Activated CD8-positive, alpha-beta memory T cell treated with anti-CD3 and anti-CD28 coated beads, Interleukin-2, amount 10 ng/mL, durations not matched to agents 7 days and 5 days (primary cell): ENCODE results near the gene FAM32A. TPM values are rescaled to one million over a fixed set of nuclear protein-coding genes. Genes with fewer than 3 reads are reported as not detected.

Source experiments
- ATAC-seq: fragments of 150-1000 bp; cut with Tn5 transposase; one replicate; pipeline ENCODE4 v1.10.0; 2021; ENCODE audit warnings: moderate library complexity
- CTCF ChIA-PET: fragments of 350-600 bp; sonication (Branson Sonifier 250); formaldehyde crosslinking; loops from one replicate; lab custom pipeline; 2021; ENCODE audit warnings: antibody characterized with exemption; lab: Charles Lee
- DNase-seq: peaks from one replicate; pipeline ENCODE4 v3.0.0-alpha.2; 2020
- H3K27ac Mint-ChIP-seq: one replicate; pipeline ENCODE4 v1.8.0; 2021; ENCODE audit warnings: mild to moderate bottlenecking, mixed read lengths
- H3K27me3 Mint-ChIP-seq: one replicate; pipeline ENCODE4 v1.8.0; 2021; ENCODE audit warnings: mixed read lengths
- H3K36me3 Mint-ChIP-seq: one replicate; pipeline ENCODE4 v1.8.0; 2021; ENCODE audit warnings: mild to moderate bottlenecking, mixed read lengths
- H3K4me1 Mint-ChIP-seq: one replicate; pipeline ENCODE4 v1.8.0; 2021; ENCODE audit warnings: mixed read lengths
- H3K4me3 Mint-ChIP-seq: one replicate; pipeline ENCODE4 v1.8.0; 2021; ENCODE audit warnings: mild to moderate bottlenecking, moderate library complexity, mixed read lengths
- H3K9me3 Mint-ChIP-seq: one replicate; pipeline ENCODE4 v1.8.0; 2022; ENCODE audit warnings: low read depth, mixed read lengths
- total RNA-seq, 2 experiments: library from RNA; stranded (reverse); gene quantifications; one replicate each; pipeline ENCODE4 v1.2.3, GENCODE V29; 2021

The FAM32A gene
- total RNA-seq, 2 experiments from 2014 or later = 64.6 to 72.0 TPM

DNA sequence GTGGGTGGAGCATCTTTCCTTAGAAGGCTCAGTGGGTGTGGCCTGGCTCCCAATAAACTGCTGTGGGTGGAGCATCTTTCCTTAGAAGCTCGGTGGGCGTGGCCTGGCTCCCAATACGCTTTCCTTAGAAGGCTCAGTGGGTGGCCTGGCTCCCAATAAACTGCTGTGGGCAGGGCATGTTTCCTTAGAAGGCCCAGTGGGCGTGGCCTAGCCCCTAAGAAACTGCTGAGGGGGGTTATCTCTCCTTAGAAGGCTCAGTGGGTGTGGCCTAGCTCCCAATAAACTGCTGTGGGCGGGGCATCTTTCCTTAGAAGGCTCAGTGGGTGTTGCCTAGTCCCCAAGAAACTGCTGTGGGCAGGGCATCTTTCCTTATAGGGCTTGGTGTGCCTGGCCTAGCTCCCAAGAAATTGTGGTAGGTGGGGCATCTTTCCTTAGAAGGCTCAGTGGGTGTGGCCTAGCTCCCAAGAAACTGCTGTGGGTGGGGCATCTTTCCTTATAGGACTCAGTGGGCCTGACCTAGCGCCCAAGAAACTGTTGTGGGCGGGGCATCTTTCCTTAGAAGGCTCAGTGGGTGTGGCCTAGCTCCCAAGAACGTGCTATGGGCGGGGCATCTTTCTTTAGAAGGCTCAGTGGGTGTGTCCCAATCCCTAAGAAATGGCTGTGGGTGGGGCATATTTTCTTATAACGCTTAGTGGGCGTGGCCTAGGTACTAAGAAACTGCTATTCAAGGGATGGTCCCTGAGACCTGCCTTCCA lies 31.5 kb upstream of the FAM32A start:
- peak; percentile 66 for DNase-seq
- Mint-ChIP-seq H3K27me3 (no peaks in the 10 kb centered on the region), H3K36me3 (peaks cover 84% of the 10 kb centered on the region), H3K27ac (peak overlapping the region; percentile 32), H3K4me3 (no peak overlapping the region), H3K9me3 (no peaks in the 10 kb centered on the region), H3K4me1 (peaks cover 61% of the 10 kb centered on the region)
- ATAC-seq = peak; percentile 40
- CTCF ChIA-PET = interaction anchor here (0.6 to 1.6 kb wide), 7 partner anchors 10 to 112 kb away, joined by 3 to 6 read pairs (median 4); partner anchors contain the start of genes FAM32A, HSH2D and TPM4

DNA sequence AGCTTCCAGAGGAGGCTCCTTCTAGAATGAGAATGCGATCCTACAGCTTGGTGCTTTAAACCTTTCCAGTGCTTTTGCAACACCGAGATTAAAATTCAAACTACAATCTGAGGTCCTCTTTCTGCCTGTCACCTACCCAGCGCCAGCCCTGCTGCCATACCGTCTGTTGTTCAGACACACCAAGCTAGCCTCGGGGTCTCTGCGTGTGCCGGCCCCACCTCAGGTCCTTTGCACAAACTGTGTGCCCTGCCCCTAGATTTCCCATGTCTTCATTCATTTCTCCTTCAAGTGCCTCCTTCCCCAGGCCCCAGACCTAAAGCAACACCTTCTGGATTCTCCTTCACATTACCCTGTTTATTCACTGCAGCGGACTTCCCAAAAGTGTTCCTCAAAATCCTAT lies 30.7 kb upstream of the FAM32A start:
- Mint-ChIP-seq H3K4me3 (no peak overlapping the region), H3K4me1 (peaks cover 54% of the 10 kb centered on the region), H3K9me3 (no peaks in the 10 kb centered on the region), H3K27me3 (no peaks in the 10 kb centered on the region), H3K36me3 (peaks cover 76% of the 10 kb centered on the region), H3K27ac (peak overlapping the region; percentile 5)
- no peak for ATAC-seq
- CTCF ChIA-PET = interaction anchor here (1.0 to 1.4 kb wide), 2 partner anchors 11 to 44 kb away, joined by 3 to 4 read pairs; partner anchors contain the start of gene HSH2D
- DNase-seq = no peak

DNA sequence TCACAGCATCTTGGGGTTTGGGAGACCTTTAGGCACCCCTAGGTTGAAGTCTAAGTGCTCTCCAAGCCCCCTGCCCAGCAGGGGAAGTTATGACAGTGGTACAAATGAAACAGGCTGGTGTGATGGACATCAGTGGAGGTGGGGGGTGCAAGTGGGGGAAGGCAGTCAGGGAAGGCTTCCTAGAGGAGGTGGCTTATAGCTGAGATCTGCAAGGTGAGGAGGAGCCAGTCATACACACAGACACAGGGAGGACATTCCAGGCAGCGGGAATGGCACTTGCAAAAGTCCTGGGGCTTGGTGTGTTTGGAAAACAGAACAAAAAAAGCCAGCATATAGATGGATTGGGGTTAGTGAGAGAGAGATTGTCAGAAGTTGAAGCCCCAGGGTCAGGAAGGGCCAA lies 30.1 kb upstream of the FAM32A start:
- Mint-ChIP-seq H3K4me3 (no peak overlapping the region), H3K4me1 (peaks cover 51% of the 10 kb centered on the region)

DNA sequence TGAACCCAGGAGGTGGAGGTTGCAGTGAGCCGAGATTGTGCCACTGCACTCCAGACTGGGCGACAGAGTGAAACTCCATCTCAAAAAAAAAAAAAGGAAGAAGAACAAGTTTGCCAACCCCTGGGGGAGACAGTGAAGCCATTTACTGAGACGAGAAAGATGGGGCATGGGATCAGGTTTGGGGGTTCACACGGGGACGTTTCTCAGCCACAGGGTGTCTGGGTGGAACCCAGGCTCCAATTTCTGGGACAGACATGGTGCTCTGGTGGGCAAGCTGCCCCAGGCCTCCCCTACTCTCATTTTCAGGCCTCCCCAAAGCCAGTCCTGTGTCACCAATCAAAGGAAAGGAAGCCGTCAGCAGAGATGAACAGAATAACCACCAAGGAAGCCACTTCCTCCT lies 28.3 kb upstream of the FAM32A start:
- no peak overlapping the region for H3K4me3 Mint-ChIP-seq
- no peak overlapping the region for H3K27ac Mint-ChIP-seq

More for the DNA sequence above, 30.1 kb upstream of the FAM32A start:
- CTCF ChIA-PET = interaction anchor here (1.0 to 1.2 kb wide), 2 partner anchors 11 to 43 kb away, joined by 3 read pairs; partner anchors contain the start of genes AP1M1 and HSH2D
- H3K36me3 Mint-ChIP-seq = peaks cover 72% of the 10 kb centered on the region
- H3K27me3 Mint-ChIP-seq = no peaks in the 10 kb centered on the region
- H3K9me3 Mint-ChIP-seq = no peaks in the 10 kb centered on the region
- peak overlapping the region; percentile 42 for H3K27ac Mint-ChIP-seq
- no peak for DNase-seq
- ATAC-seq = no peak

DNA sequence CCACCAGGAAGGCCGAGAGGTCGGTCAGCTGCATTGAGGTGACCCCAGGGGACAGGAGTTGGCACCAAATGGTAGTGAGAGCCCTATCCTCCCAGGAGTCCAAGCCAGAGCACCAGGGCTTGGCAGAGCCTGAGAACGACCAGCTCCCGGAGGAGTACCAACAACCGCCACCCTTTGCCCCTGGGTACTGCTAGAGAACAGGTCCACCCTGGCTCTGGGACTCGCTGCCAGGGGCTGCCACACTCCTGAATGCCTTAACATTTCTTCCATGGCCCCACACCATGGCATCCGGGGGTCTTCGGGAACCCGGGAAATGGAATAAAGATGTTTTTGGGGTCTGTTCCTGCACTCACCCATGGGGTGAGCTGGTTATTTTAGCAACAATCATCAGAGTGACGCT lies 27.6 kb upstream of the FAM32A start:
- CTCF ChIA-PET = no interaction called here
- Mint-ChIP-seq H3K4me1 (peaks cover 58% of the 10 kb centered on the region), H3K9me3 (no peaks in the 10 kb centered on the region), H3K36me3 (peaks cover 57% of the 10 kb centered on the region), H3K27me3 (no peaks in the 10 kb centered on the region), H3K27ac (no peak overlapping the region), H3K4me3 (no peak overlapping the region)
- ATAC-seq (no peak), DNase-seq (no peak)

More for the DNA sequence above, 28.3 kb upstream of the FAM32A start:
- ATAC-seq (no peak), DNase-seq (no peak)
- no peaks in the 10 kb centered on the region for H3K9me3 Mint-ChIP-seq
- H3K27me3 Mint-ChIP-seq = no peaks in the 10 kb centered on the region
- H3K36me3 Mint-ChIP-seq = peaks cover 61% of the 10 kb centered on the region
- H3K4me1 Mint-ChIP-seq = peaks cover 60% of the 10 kb centered on the region
- CTCF ChIA-PET = interaction anchor here (1.0 kb wide), 1 partner anchor 13 kb away, joined by 3 read pairs; the partner anchor contains the start of gene HSH2D

DNA sequence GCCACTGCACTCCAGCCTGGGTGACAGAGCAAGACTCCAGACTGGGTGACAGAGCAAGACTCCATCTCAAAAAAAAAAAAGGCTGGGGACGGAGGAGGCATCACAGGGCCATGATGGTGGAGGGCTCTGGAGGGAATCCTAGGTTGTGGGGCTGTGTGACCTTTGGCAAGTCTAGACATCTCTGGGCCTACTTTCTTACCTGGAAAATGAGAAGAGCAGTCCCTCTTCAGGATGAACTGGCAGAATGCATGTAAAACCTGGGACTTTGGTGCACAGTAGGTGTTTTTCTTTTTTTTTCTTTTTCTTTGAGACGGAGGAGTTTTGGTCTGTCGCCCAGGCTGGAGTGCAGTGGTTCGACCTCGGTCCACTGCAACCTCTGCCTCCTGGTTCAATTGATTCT lies 25.6 kb upstream of the FAM32A start:
- Mint-ChIP-seq H3K27ac (peak overlapping the region; percentile 26), H3K4me3 (no peak overlapping the region), H3K27me3 (no peaks in the 10 kb centered on the region), H3K9me3 (no peaks in the 10 kb centered on the region), H3K4me1 (peaks cover 39% of the 10 kb centered on the region), H3K36me3 (peaks cover 37% of the 10 kb centered on the region)
- ATAC-seq = no peak
- DNase-seq = no peak
- CTCF ChIA-PET = no interaction called here

DNA sequence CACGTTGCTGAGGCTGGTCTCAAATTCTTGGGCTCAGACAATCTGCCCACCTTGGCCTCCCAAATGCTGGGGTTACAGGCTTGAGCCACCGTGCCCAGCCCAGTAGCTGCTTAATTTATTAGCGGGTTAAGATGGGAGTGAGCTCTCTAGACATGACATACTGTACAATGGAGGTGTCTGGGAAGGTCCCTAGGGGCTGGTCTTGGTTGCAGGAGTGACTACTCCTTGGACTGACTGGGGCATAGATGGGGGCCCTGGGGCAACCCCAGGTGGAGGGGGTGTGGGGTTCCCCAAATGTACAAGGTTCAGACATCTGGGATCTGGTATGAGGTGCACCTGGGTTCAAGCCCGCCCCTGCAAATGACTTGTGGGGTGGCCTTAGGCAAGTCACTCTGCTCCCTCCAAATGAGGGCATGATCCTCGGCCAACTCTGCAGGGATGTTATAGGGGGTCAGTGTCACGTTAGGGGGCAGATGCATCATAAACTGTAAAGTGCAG lies 24.7 kb upstream of the FAM32A start:
- H3K36me3 Mint-ChIP-seq = peaks cover 29% of the 10 kb centered on the region
- H3K27me3 Mint-ChIP-seq = no peaks in the 10 kb centered on the region
- DNase-seq (no peak), ATAC-seq (peak; percentile 4)
- peaks cover 31% of the 10 kb centered on the region for H3K4me1 Mint-ChIP-seq
- peak overlapping the region; percentile 59 for H3K27ac Mint-ChIP-seq
- H3K4me3 Mint-ChIP-seq = no peak overlapping the region
- CTCF ChIA-PET = no interaction called here
- H3K9me3 Mint-ChIP-seq = no peaks in the 10 kb centered on the region

DNA sequence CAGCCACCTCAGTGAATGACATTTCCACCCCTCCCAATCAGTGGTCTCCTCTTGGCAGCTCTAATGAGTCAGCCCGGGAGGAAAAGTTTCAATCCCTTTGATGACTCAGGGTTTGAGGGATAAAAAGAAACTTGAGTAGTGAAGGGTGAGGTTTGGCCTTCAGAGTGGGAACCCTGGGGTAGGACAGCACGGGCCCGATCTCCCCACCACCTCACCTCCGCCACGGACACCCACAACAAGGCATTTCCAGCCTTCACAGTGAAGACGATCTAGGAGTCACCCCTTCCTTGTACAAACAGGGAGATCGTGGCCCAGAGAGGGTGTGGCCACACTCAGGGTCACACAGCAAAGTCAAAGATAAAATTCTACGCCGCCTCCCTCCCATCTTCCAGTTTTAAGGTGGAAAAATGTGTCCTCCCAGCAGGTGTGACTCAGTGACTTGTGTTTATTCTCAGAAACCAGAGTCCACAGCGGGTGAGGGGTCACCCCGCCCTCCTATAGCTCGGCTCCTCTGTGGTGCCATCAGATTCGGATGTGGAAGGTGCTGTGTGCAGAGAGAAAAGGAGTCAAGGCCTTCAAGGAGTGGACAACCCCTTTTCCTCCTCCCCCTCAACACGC lies 24.2 kb upstream of the FAM32A start:
- CTCF ChIA-PET = interaction anchor here (1.6 kb wide), 1 partner anchor 17 kb away, joined by 3 read pairs; no protein-coding TSS in a partner anchor
- peak; percentile 66 for ATAC-seq
- no peak overlapping the region for H3K4me3 Mint-ChIP-seq

DNA sequence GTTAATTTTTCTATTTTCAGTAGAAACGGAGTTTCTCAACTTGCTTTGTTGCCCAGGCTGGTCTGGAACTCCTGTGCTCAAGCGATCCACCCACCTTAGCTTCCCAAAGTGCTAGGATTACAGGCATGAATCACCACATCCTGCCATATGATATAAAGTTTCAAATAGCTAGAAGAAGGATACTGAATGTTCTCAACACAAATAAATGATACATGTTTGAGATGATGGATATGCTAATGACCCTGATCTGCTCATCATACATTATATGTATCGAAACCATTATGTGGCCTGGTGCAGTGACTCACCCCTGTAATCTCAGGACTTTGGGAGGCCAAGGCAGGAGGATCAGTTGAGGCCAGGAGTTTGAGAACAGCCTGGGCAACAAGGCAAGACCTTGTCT lies 23.4 kb upstream of the FAM32A start:
- Mint-ChIP-seq H3K36me3 (peaks cover 16% of the 10 kb centered on the region), H3K27ac (peak overlapping the region; percentile 28), H3K9me3 (no peaks in the 10 kb centered on the region), H3K4me3 (no peak overlapping the region), H3K27me3 (no peaks in the 10 kb centered on the region), H3K4me1 (peaks cover 24% of the 10 kb centered on the region)
- ATAC-seq (no peak), DNase-seq (no peak)
- CTCF ChIA-PET = interaction anchor here (0.7 to 1.6 kb wide), 4 partner anchors 18 to 315 kb away, joined by 3 to 5 read pairs (median 4); partner anchors contain the start of gene AP1M1

More for the DNA sequence above, 24.2 kb upstream of the FAM32A start:
- Mint-ChIP-seq H3K27me3 (no peaks in the 10 kb centered on the region), H3K27ac (peak overlapping the region; percentile 59), H3K9me3 (no peaks in the 10 kb centered on the region), H3K4me1 (peaks cover 28% of the 10 kb centered on the region), H3K36me3 (peaks cover 24% of the 10 kb centered on the region)
- peak; percentile 59 for DNase-seq

DNA sequence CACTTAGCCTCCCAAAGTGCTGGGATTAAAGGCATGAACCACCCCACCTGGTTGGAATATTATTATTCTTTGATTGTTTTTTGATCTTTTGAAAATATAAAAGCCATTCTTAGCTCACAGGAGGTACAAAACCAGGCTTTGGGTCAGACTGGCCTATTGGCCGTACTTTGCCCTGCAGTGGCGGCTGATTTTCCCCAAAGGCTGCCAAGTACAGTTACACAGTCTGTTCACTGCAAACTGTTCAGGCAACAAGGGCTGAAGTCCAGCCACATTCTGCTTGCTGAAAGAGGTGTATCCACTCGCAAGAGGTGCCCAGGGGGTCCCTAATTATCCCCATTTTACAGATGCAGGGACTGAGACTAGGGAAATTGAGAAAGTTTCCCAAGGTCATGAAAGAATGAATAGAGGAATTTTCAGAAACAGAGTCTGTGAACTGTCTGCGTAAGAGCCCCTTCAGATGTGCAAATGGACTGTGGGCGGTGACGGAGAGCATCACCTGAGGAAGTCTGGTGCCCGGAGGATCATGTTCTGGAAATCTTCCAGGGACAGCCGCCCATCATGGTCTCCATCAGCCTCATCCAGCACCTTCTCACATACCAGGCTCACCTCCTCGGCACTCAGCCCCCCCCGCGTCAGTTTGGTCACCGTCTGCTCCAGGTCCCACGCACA lies 20.9 kb upstream of the FAM32A start:
- no peaks in the 10 kb centered on the region for H3K27me3 Mint-ChIP-seq
- no peak overlapping the region for H3K27ac Mint-ChIP-seq
- H3K4me3 Mint-ChIP-seq = no peak overlapping the region
- H3K4me1 Mint-ChIP-seq = peaks cover 36% of the 10 kb centered on the region
- DNase-seq = no peak
- no peaks in the 10 kb centered on the region for H3K9me3 Mint-ChIP-seq
- CTCF ChIA-PET = interaction anchor here (1.4 kb wide), 2 partner anchors 12 to 218 kb away, joined by 3 read pairs; no protein-coding TSS in a partner anchor
- ATAC-seq = no peak
- H3K36me3 Mint-ChIP-seq = peaks cover 3% of the 10 kb centered on the region

DNA sequence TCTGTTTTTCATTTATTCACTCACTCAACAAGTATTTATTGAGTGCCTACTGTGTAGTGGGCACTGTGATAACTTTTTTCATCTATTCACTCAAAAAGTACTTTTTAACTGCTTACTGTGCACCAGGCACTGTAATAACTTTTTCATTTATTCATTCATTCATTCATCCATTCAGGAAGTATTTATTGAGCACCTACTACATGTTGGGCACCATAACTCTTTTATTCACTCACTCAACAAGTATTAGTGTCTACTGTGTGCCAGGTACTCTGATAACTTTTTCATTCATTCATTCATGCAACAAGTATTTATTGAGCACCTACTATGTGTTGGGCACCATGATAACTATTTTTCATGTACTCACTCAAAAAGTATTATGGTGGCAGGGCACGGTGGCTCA lies 18.8 kb upstream of the FAM32A start:
- ATAC-seq = no peak
- H3K4me3 Mint-ChIP-seq = no peak overlapping the region
- H3K9me3 Mint-ChIP-seq = no peaks in the 10 kb centered on the region
- H3K4me1 Mint-ChIP-seq = peaks cover 20% of the 10 kb centered on the region
- H3K27me3 Mint-ChIP-seq = no peaks in the 10 kb centered on the region
- CTCF ChIA-PET = no interaction called here
- peaks cover 3% of the 10 kb centered on the region for H3K36me3 Mint-ChIP-seq
- DNase-seq = no peak
- no peak overlapping the region for H3K27ac Mint-ChIP-seq

DNA sequence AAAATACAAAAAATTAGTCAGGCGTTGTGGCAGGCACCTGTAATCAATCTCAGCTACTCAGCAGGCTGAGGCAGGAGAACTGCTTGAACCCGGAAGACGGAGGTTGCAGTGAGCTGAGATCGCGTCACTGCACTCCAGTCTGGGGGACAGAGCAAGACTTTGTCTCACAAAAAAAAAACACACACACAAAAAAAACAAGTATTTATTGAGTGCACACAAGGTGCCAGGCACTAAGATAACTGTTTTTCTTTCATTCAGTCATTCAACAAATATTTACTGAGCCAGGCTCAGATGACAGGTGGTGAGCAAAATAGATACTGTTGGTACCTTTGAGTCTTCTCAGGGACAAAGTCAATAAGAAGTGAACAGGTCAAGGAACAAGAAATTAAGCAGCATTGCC lies 18.2 kb upstream of the FAM32A start:
- CTCF ChIA-PET = interaction anchor here (1.0 kb wide), 1 partner anchor 536 kb away, joined by 3 read pairs; no protein-coding TSS in a partner anchor
- H3K27ac Mint-ChIP-seq = no peak overlapping the region
- H3K27me3 Mint-ChIP-seq = no peaks in the 10 kb centered on the region
- H3K4me3 Mint-ChIP-seq = no peak overlapping the region
- H3K9me3 Mint-ChIP-seq = no peaks in the 10 kb centered on the region
- no peak for DNase-seq
- no peak for ATAC-seq
- H3K36me3 Mint-ChIP-seq = peaks cover 3% of the 10 kb centered on the region
- peaks cover 15% of the 10 kb centered on the region for H3K4me1 Mint-ChIP-seq
